Lower lobe of right lung (tissue), 2 donors: Measurements from ENCODE around the gene CEND1. TPM values are rescaled to one million over a fixed set of nuclear protein-coding genes. Genes with fewer than 3 reads are reported as not detected.
A peak's percentile ranks its signal among the peaks of the same experiment; 100 is the strongest.

Experiments used
- ATAC-seq, 2 donors: fragments of 200-7000 bp; cut with Tn5 transposase; one replicate each; pipeline ENCODE4 v1.9.1; 2020 to 2022; ENCODE audit warnings: mild to moderate bottlenecking in 2 of 2, moderate library complexity in 2 of 2
- DNase-seq: peaks from one replicate; pipeline ENCODE4 v3.0.0-alpha.2; 2020
- H3K27ac ChIP-seq: fragments of 200-600 bp; one replicate; pipeline ENCODE4 v1.8.0; 2022
- H3K27me3 ChIP-seq: fragments of 200-600 bp; one replicate; pipeline ENCODE4 v1.8.0; 2022; ENCODE audit warnings: low read depth
- H3K36me3 ChIP-seq: fragments of 200-600 bp; one replicate; pipeline ENCODE4 v1.8.0; 2022; ENCODE audit warnings: mild to moderate bottlenecking
- H3K4me1 ChIP-seq: fragments of 200-600 bp; one replicate; pipeline ENCODE4 v1.8.0; 2022
- H3K4me3 ChIP-seq: fragments of 200-600 bp; one replicate; pipeline ENCODE4 v1.8.0; 2022; ENCODE audit warnings: mild to moderate bottlenecking
- H3K9me3 ChIP-seq: fragments of 200-600 bp; one replicate; pipeline ENCODE4 v1.8.0; 2022
- intact Hi-C: fragments of 100-400 bp; cut with DNase I; formaldehyde crosslinking; loops from one replicate; pipeline ENCODE4 v1.11.0; 2022
- total RNA-seq: library from RNA; stranded (reverse); fragmentation: NEBNext Ultra II Directional; extraction: Animal tissue kit (Norgen Biotek cat#: 25700); gene quantifications from one replicate; pipeline ENCODE4 v1.2.1, GENCODE V29; 2021
- TF ChIP-seq, protein P1 (sequence below): fragments of 200-600 bp; IDR thresholded peaks from one replicate; pipeline ENCODE4 v1.8.0; 2022; ENCODE audit warnings: antibody characterized with exemption, mild to moderate bottlenecking
- donor health status: DM: no; HTN: yes; CAD: no; lungs with severe emphysema.

Gene CEND1
- total RNA-seq, 1 donor from 2014 or later, result not detected

- H3K4me1 ChIP-seq, result peaks cover 37% of the 10 kb centered on the region
- H3K27me3 ChIP-seq, result peaks cover 9% of the 10 kb centered on the region
- TF ChIP-seq, protein P1, sequence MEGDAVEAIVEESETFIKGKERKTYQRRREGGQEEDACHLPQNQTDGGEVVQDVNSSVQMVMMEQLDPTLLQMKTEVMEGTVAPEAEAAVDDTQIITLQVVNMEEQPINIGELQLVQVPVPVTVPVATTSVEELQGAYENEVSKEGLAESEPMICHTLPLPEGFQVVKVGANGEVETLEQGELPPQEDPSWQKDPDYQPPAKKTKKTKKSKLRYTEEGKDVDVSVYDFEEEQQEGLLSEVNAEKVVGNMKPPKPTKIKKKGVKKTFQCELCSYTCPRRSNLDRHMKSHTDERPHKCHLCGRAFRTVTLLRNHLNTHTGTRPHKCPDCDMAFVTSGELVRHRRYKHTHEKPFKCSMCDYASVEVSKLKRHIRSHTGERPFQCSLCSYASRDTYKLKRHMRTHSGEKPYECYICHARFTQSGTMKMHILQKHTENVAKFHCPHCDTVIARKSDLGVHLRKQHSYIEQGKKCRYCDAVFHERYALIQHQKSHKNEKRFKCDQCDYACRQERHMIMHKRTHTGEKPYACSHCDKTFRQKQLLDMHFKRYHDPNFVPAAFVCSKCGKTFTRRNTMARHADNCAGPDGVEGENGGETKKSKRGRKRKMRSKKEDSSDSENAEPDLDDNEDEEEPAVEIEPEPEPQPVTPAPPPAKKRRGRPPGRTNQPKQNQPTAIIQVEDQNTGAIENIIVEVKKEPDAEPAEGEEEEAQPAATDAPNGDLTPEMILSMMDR, result no peak
- H3K4me3 ChIP-seq, result peak overlapping the region; percentile 80
- no peak overlapping the region for H3K27ac ChIP-seq
- intact Hi-C loops, result no loop called here
- H3K36me3 ChIP-seq, result peaks cover 23% of the 10 kb centered on the region
- ATAC-seq (no peak), DNase-seq (no peak)
- no peaks in the 10 kb centered on the region for H3K9me3 ChIP-seq
Measured at GRCh38 chr11:794013-794765, 4.3 kb upstream of the CEND1 start.

- no peak overlapping the region for H3K27ac ChIP-seq
- ATAC-seq, result no peak
- H3K4me3 ChIP-seq, result no peak overlapping the region
- peaks cover 36% of the 10 kb centered on the region for H3K4me1 ChIP-seq
- TF ChIP-seq, protein P1, result no peak
- peaks cover 15% of the 10 kb centered on the region for H3K27me3 ChIP-seq
- H3K9me3 ChIP-seq, result no peaks in the 10 kb centered on the region
- intact Hi-C loops, result no loop called here
- peaks cover 20% of the 10 kb centered on the region for H3K36me3 ChIP-seq
- DNase-seq, result no peak
Measured at GRCh38 chr11:793556-793955, 3.7 kb upstream of the CEND1 start.

GRCh38 chr11:792873-793272, 3.0 kb upstream of the CEND1 start:
- DNase-seq, result no peak
- Histone ChIP-seq H3K27me3 (peaks cover 18% of the 10 kb centered on the region), H3K4me3 (no peak overlapping the region), H3K4me1 (peaks cover 32% of the 10 kb centered on the region), H3K36me3 (peaks cover 20% of the 10 kb centered on the region), H3K27ac (no peak overlapping the region), H3K9me3 (no peaks in the 10 kb centered on the region)
- intact Hi-C loops, result no loop called here
- TF ChIP-seq, protein P1, result no peak
- ATAC-seq, result no peak

- peaks cover 18% of the 10 kb centered on the region for H3K27me3 ChIP-seq
- peaks cover 30% of the 10 kb centered on the region for H3K4me1 ChIP-seq
- ATAC-seq, result no peak
- H3K9me3 ChIP-seq, result no peaks in the 10 kb centered on the region
- TF ChIP-seq, protein P1, result no peak
- no peak for DNase-seq
- no peak overlapping the region for H3K4me3 ChIP-seq
- H3K27ac ChIP-seq, result no peak overlapping the region
- H3K36me3 ChIP-seq, result peaks cover 20% of the 10 kb centered on the region
- intact Hi-C loops, result no loop called here
Measured at GRCh38 chr11:792535-792821, 2.6 kb upstream of the CEND1 start.

DNA sequence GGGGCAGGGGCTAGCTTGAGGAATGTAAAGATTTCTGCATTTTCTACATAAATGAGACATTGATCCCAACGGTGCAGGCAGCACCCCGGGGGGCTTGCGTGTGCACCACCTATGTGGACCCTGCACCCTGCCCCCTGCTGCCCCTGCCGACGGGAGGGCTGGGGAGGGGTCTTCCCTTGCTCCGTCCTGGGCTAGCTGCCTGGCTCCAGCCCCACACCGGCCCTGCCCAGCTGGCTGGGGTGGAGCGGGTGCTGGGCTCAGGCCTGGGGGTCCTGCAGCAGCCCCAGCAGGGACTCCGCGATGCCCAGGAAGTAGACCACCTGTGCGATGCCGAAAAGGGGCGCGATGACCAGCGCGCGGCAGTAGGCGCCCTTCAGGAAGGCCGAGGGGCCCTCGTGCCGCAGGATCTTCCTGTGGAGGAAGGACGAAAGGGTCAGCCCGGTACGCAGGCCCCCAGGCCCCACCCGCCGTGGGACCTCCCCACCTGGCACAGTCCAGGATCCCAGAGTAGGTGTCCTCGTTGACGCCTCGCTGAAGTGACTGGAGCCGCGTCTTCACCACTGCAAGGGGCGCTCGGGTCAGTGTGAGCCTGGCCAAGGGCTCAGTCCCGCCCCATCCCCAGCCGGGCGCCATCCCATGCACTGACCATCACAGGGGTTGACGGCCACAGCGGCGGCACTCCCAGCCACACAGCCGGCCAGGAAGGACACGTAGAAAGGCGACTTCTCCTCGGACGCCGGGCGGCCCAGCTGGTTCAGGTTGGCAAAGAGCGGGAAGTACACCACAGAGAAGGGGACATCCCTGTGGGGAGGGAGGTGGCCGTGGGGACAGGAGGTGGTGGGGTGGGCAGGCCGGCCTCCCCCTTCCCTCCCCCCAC, 2.0 kb upstream of the CEND1 start:
- Histone ChIP-seq H3K9me3 (no peaks in the 10 kb centered on the region), H3K27ac (no peak overlapping the region), H3K27me3 (peaks cover 18% of the 10 kb centered on the region), H3K4me3 (no peak overlapping the region), H3K4me1 (peaks cover 24% of the 10 kb centered on the region), H3K36me3 (peaks cover 20% of the 10 kb centered on the region)
- TF ChIP-seq, protein P1, result no peak
- DNase-seq (no peak), ATAC-seq (no peak)
- intact Hi-C loops, result no loop called here
